DOHH2 (cell line): ENCODE measurements around the gene STEAP3.

Experiments used
- H3F3A ChIP-seq: fragments of 200-600 bp; sonication (generic), shearing (Covaris generic); 2 replicates; pipeline ENCODE4 v1.6.0; 2016; ENCODE audit warnings: antibody characterized with exemption, mild to moderate bottlenecking; ENCODE audit not compliant: control insufficient read depth, insufficient read depth
- H3K27ac ChIP-seq: fragments of 200-600 bp; sonication (generic); 2 replicates; pipeline ENCODE4 v1.5.1; 2014; ENCODE audit warnings: low read depth, mild to moderate bottlenecking, low read length, moderate library complexity
- H3K27me3 ChIP-seq: fragments of 200-600 bp; sonication (generic); 2 replicates; pipeline ENCODE4 v1.6.1; 2014; ENCODE audit warnings: mild to moderate bottlenecking, low read length, mixed read lengths; ENCODE audit not compliant: control insufficient read depth
- H3K36me3 ChIP-seq: fragments of 200-600 bp; sonication (generic); 2 replicates; pipeline ENCODE4 v1.6.1; 2014; ENCODE audit warnings: mild to moderate bottlenecking, low read length, moderate library complexity, mixed read lengths; ENCODE audit not compliant: control insufficient read depth
- H3K4me1 ChIP-seq: fragments of 200-600 bp; sonication (generic); 2 replicates; pipeline ENCODE4 v1.6.1; 2014; ENCODE audit warnings: mild to moderate bottlenecking, low read length, mixed read lengths; ENCODE audit not compliant: control insufficient read depth
- H3K4me2 ChIP-seq: fragments of 200-600 bp; sonication (generic); 2 replicates; pipeline ENCODE4 v1.6.0; 2014; ENCODE audit warnings: mild to moderate bottlenecking, low read length, moderate library complexity
- H3K4me3 ChIP-seq: fragments of 200-600 bp; sonication (generic); 2 replicates; pipeline ENCODE4 v1.5.1; 2014; ENCODE audit warnings: mild to moderate bottlenecking, low read length, mixed read lengths
- H3K79me2 ChIP-seq: fragments of 200-600 bp; sonication (generic); 2 replicates; pipeline ENCODE4 v1.6.1; 2014; ENCODE audit warnings: mild to moderate bottlenecking, low read length, mixed read lengths; ENCODE audit not compliant: control insufficient read depth
- H3K9me2 ChIP-seq: fragments of 200-600 bp; sonication (generic); replicated peaks from 2 replicates; pipeline ENCODE4 v1.6.1; 2014; ENCODE audit warnings: mild to moderate bottlenecking, low read length, mixed read lengths; ENCODE audit not compliant: control insufficient read depth
- H3K9me3 ChIP-seq: fragments of 200-600 bp; sonication (generic); 2 replicates; pipeline ENCODE4 v1.6.1; 2014; ENCODE audit warnings: antibody characterized with exemption, low read length, mixed read lengths; ENCODE audit not compliant: control insufficient read depth, insufficient read depth
- H4K20me1 ChIP-seq: fragments of 200-600 bp; sonication (generic); 2 replicates; pipeline ENCODE4 v1.6.0; 2014; ENCODE audit warnings: low read depth, mild to moderate bottlenecking, antibody characterized with exemption, low read length, moderate library complexity; ENCODE audit not compliant: control insufficient read depth, insufficient read depth
- CTCF ChIP-seq: fragments of 200-600 bp; sonication (generic); IDR thresholded peaks from one replicate; pipeline ENCODE4 v1.5.1; 2014; ENCODE audit warnings: antibody characterized with exemption, mild to moderate bottlenecking, low read depth, low read length; ENCODE audit not compliant: poor library complexity, severe bottlenecking
- EZH2phosphoT487 ChIP-seq: fragments of 200-600 bp; sonication (generic); IDR thresholded peaks from 2 replicates; pipeline ENCODE4 v1.6.1; 2017; ENCODE audit warnings: borderline replicate concordance, mild to moderate bottlenecking, antibody characterized with exemption, low read length, moderate library complexity, mixed read lengths

Gene STEAP3

DNA sequence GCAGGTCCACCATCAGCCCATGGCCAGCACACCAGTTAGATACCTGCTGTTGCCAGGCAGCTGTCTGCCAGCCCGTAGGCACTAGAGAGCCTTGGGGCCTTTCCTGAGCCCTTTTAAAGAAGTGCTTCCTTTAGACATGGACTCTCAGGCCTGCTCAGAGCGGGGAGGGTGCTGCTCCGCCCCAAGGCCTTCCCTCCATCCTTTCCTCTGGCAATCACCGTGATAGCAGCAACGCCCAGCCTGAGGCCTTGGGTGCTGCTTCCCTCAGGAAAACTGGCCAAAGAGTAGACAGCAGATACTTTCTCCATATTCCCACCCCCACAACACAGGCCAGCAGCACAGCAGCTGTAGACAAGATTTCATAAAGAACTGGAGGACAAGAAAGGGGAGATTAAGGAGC is 42.7 kb upstream of the STEAP3 start:
- no peaks in the 10 kb centered on the region for H3K9me2 ChIP-seq
- no peaks in the 10 kb centered on the region for H3F3A ChIP-seq
- no peaks in the 10 kb centered on the region for H3K9me3 ChIP-seq
- no peaks in the 10 kb centered on the region for H3K4me1 ChIP-seq
- no peaks in the 10 kb centered on the region for H3K79me2 ChIP-seq
- H3K4me3 ChIP-seq, result no peak overlapping the region
- H3K27me3 ChIP-seq, result no peaks in the 10 kb centered on the region
- no peak overlapping the region for H3K4me2 ChIP-seq
- no peak for TF ChIP-seq CTCF
- TF ChIP-seq EZH2phosphoT487, result no peak
- H3K27ac ChIP-seq, result no peak overlapping the region
- H4K20me1 ChIP-seq, result no peaks in the 10 kb centered on the region
- no peaks in the 10 kb centered on the region for H3K36me3 ChIP-seq

DNA sequence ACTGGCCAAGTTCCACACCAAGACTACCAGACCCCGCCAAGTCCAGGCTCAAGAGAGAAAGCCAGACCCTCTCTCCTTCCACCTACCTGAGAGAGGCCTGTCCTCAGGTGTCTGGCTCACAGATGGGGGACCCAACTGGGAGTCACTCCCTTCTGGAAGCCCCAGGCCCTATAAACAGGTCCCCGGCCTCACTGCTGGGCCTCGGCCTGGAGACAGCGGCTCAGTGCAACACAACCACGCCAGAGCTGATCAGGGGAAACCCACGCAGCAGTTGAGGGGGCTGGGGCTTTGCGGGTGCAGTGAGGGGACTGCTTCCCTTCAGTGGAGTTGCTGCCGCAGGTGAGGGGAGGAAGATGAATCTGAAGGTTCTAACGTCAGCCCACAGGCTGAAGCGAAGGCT is 42.2 kb upstream of the STEAP3 start:
- Histone ChIP-seq H3K27ac (no peak overlapping the region), H3K9me3 (no peaks in the 10 kb centered on the region), H3K36me3 (no peaks in the 10 kb centered on the region), H3K4me2 (no peak overlapping the region), H4K20me1 (no peaks in the 10 kb centered on the region), H3K79me2 (no peaks in the 10 kb centered on the region), H3K9me2 (no peaks in the 10 kb centered on the region), H3F3A (no peaks in the 10 kb centered on the region), H3K4me1 (no peaks in the 10 kb centered on the region), H3K4me3 (no peak overlapping the region), H3K27me3 (no peaks in the 10 kb centered on the region)
- TF ChIP-seq EZH2phosphoT487 (no peak), CTCF (no peak)

DNA sequence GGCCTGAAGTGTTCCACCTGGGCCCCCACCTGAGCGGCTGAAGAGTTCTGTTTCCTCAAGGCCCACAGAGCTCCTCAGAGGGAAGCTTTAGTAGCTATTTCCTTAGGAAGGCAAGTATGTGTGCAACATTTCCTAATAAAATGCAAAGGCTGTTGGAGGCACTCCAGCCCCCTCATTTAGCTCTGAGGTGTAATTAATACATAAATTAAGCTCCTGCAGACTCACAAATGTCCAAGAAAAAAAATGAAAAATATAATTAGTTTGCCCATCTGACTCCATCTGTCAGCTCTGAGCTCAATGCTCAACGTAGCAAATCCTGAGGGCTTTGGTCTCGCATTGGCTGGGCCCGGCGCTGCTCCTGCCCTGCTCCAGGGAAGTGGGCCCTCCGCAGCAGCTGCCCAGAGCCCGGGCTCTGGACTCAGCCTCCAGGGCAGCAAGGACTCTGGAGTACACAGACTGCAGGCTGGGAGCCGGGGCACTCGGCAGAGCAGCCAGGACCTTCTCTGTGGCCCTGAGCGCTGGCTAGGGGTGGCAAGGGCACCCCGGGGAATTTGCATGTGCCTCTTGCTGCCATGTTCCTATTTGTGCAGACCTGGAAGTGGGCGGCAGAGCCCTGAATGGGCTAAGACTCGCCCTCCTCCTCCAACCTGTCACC is 41.7 kb upstream of the STEAP3 start:
- Histone ChIP-seq H4K20me1 (no peaks in the 10 kb centered on the region), H3K27ac (no peak overlapping the region), H3K79me2 (no peaks in the 10 kb centered on the region), H3K9me3 (no peaks in the 10 kb centered on the region), H3K4me2 (no peak overlapping the region), H3K27me3 (no peaks in the 10 kb centered on the region), H3K4me1 (no peaks in the 10 kb centered on the region), H3K4me3 (no peak overlapping the region), H3K9me2 (no peaks in the 10 kb centered on the region), H3F3A (no peaks in the 10 kb centered on the region), H3K36me3 (no peaks in the 10 kb centered on the region)
- no peak for TF ChIP-seq EZH2phosphoT487

- H3K9me3 ChIP-seq, result no peaks in the 10 kb centered on the region
- H3K4me2 ChIP-seq, result no peak overlapping the region
- no peaks in the 10 kb centered on the region for H3F3A ChIP-seq
- H3K27me3 ChIP-seq, result peaks cover 3% of the 10 kb centered on the region; the same call in 1 of the 2 replicates
- TF ChIP-seq EZH2phosphoT487 (no peak), CTCF (no peak)
- H3K36me3 ChIP-seq, result no peaks in the 10 kb centered on the region
- no peaks in the 10 kb centered on the region for H3K9me2 ChIP-seq
- H4K20me1 ChIP-seq, result no peaks in the 10 kb centered on the region
- no peaks in the 10 kb centered on the region for H3K4me1 ChIP-seq
- no peak overlapping the region for H3K4me3 ChIP-seq
- no peak overlapping the region for H3K27ac ChIP-seq
- no peaks in the 10 kb centered on the region for H3K79me2 ChIP-seq
Measured at GRCh38 chr2:119184512-119184911, 39.1 kb upstream of the STEAP3 start.
